Endothelial cell of umbilical vein (primary cell): Measurements from ENCODE around the gene DPF3. TPM values are rescaled to one million over a fixed set of nuclear protein-coding genes. Genes with fewer than 3 reads are reported as not detected.

ENCODE experiments used
- BruUV-seq: library from RNA; stranded (reverse); fragments of 400-500 nt; replicated peaks from 2 replicates; lab custom pipeline; 2021; lab: Mats Ljungman, UMichigan
- CTCF ChIA-PET: fragments of 300-600, 350-600 bp; sonication (Branson Sonifier 250); formaldehyde crosslinking; loops from one replicate; lab custom pipeline; 2021; ENCODE audit warnings: antibody characterized with exemption, inconsistent platforms; lab: Charles Lee
- POLR2A ChIA-PET: fragments of 300-600, 350-600 bp; sonication (Branson Sonifier 250); formaldehyde crosslinking; loops from one replicate; lab custom pipeline; 2021; ENCODE audit warnings: antibody characterized with exemption, inconsistent platforms; lab: Charles Lee
- DNase-seq: peaks from one replicate; pipeline ENCODE4 v3.0.0-alpha.2; 2011; ENCODE audit warnings: low read depth, low spot score
- FAIRE-seq: peaks from 2 replicates; lab custom pipeline; 2011; peaks lifted over from hg19 to GRCh38; lab: Jason Lieb, UNC
- H2AFZ ChIP-seq: 2 replicates; pipeline ENCODE4 v1.6.0; 2012; ENCODE audit warnings: low read depth, low read length, control low read depth, inconsistent platforms
- H3K27ac ChIP-seq: 2 replicates; pipeline ENCODE4 v1.5.1; 2011; ENCODE audit warnings: low read depth, mild to moderate bottlenecking, control low read depth, low read length, moderate library complexity; ENCODE audit not compliant: insufficient read depth
- H3K27me3 ChIP-seq, 2 experiments: 2 replicates each; pipeline versions ENCODE4 v1.6.0 to v1.6.1; 2011; ENCODE audit warnings: low read length in 2 of 2, mixed read lengths in 1 of 2; ENCODE audit not compliant: control insufficient read depth in 2 of 2, insufficient read depth in 2 of 2
- H3K36me3 ChIP-seq, 2 experiments: 2 replicates in 1 of 2; 3 replicates in 1 of 2; pipeline ENCODE4 v1.5.1; 2011; ENCODE audit warnings: low read length in 2 of 2, mild to moderate bottlenecking in 1 of 2, moderate library complexity in 1 of 2; ENCODE audit not compliant: control insufficient read depth in 2 of 2, insufficient read depth in 2 of 2; ENCODE audit errors: extremely low read depth in 1 of 2
- H3K4me1 ChIP-seq: 3 replicates; pipeline ENCODE4 v1.5.1; 2011; ENCODE audit warnings: mild to moderate bottlenecking, low read length; ENCODE audit not compliant: control insufficient read depth, insufficient read depth; ENCODE audit errors: extremely low read depth
- H3K4me2 ChIP-seq: 2 replicates; pipeline ENCODE4 v1.6.1; 2011; ENCODE audit warnings: low read length, control low read depth, mixed read lengths; ENCODE audit not compliant: insufficient read depth
- H3K4me3 ChIP-seq, 3 experiments: fragments of 200-600 bp in 1 of 3; sonication (generic), shearing (Covaris generic) in 1 of 3; replicated peaks in 1 of 3; 2 replicates each; pipeline ENCODE4 v1.5.1; 2011 to 2016; ENCODE audit warnings: control low read depth in 3 of 3, low read length in 3 of 3, mild to moderate bottlenecking in 2 of 3, inconsistent platforms in 1 of 3, low read depth in 1 of 3, moderate library complexity in 1 of 3; ENCODE audit not compliant: insufficient read depth in 1 of 3
- H3K79me2 ChIP-seq: 2 replicates; pipeline ENCODE4 v1.6.0; 2012; ENCODE audit warnings: low read length, inconsistent platforms; ENCODE audit not compliant: control insufficient read depth, insufficient read depth
- H3K9ac ChIP-seq: replicated peaks from 2 replicates; pipeline ENCODE3; 2011; ENCODE audit warnings: low read length, control low read depth; ENCODE audit not compliant: insufficient read depth; ENCODE audit errors: extremely low read depth
- H3K9me1 ChIP-seq: replicated peaks from 3 replicates; pipeline ENCODE4 v1.6.0; 2011; ENCODE audit warnings: mild to moderate bottlenecking, low read length; ENCODE audit not compliant: control insufficient read depth, insufficient read depth; ENCODE audit errors: extremely low read depth
- H3K9me3 ChIP-seq: replicated peaks from 2 replicates; pipeline ENCODE4 v1.5.1; 2012; ENCODE audit warnings: low read length, inconsistent platforms; ENCODE audit not compliant: control insufficient read depth, insufficient read depth
- H4K20me1 ChIP-seq: replicated peaks from 2 replicates; pipeline ENCODE3; 2011; ENCODE audit warnings: mild to moderate bottlenecking, low read length; ENCODE audit not compliant: control insufficient read depth, insufficient read depth; ENCODE audit errors: extremely low read depth
- CTCF ChIP-seq, 2 donors: IDR thresholded peaks; 1 replicate in 1 of 2; 2 replicates in 1 of 2; pipeline ENCODE4 v1.5.1; 2011; ENCODE audit warnings: low read length in 2 of 2, mild to moderate bottlenecking in 2 of 2, moderate library complexity in 2 of 2, control low read depth in 1 of 2, inconsistent platforms in 1 of 2, low read depth in 1 of 2; ENCODE audit not compliant: insufficient read depth in 1 of 2; ENCODE audit errors: extremely low read depth in 1 of 2
- EZH2 ChIP-seq: IDR thresholded peaks from 2 replicates; pipeline ENCODE4 v1.6.1; 2012; ENCODE audit warnings: borderline replicate concordance, low read depth, mild to moderate bottlenecking, moderate library complexity, low read length, inconsistent platforms; ENCODE audit not compliant: severe bottlenecking
- FOS ChIP-seq: IDR thresholded peaks from 2 replicates; pipeline ENCODE4 v1.6.1; 2011; ENCODE audit warnings: mild to moderate bottlenecking, low read length, moderate library complexity, borderline replicate concordance; ENCODE audit not compliant: insufficient read depth
- GATA2 ChIP-seq: IDR thresholded peaks from 2 replicates; pipeline ENCODE4 v1.7.0; 2011; ENCODE audit warnings: low read depth, mild to moderate bottlenecking, moderate library complexity, mixed read lengths, low read length; ENCODE audit not compliant: insufficient read length, insufficient read depth
- JUN ChIP-seq: IDR thresholded peaks from 2 replicates; pipeline ENCODE4 v1.6.1; 2011; ENCODE audit warnings: borderline replicate concordance, low read depth; ENCODE audit not compliant: insufficient read length, insufficient read depth
- MAX ChIP-seq: IDR thresholded peaks from 2 replicates; pipeline ENCODE4 v1.6.1; 2011; ENCODE audit not compliant: insufficient read depth, insufficient read length
- MYC ChIP-seq: IDR thresholded peaks from one replicate; pipeline ENCODE4 v1.6.1; 2011; ENCODE audit warnings: mild to moderate bottlenecking, low read depth, low read length
- POLR2A ChIP-seq: IDR thresholded peaks from 2 replicates; pipeline ENCODE4 v1.6.1; 2012; ENCODE audit warnings: low read depth, mild to moderate bottlenecking, control low read depth, low read length
- POLR2AphosphoS5 ChIP-seq: IDR thresholded peaks from 2 replicates; pipeline ENCODE4 v1.6.1; 2012; ENCODE audit warnings: low read depth, mild to moderate bottlenecking, control low read depth, low read length, moderate library complexity; ENCODE audit not compliant: insufficient read depth
- dilution Hi-C: fragments of 300-500 bp; cut with MboI; formaldehyde crosslinking; loops from one replicate; pipeline ENCODE4 v1.15.0; 2019; ENCODE audit warnings: low sequenced_read_pairs; ENCODE audit not compliant: extremely low pct_ligation_motif_present
- intact Hi-C: fragments of 100-400 bp; cut with micrococcal nuclease; formaldehyde crosslinking; loops from one replicate; pipeline ENCODE4 v1.10.0; 2022
- polyA plus RNA-seq, 4 experiments: library from polyadenylated mRNA; depleted of rRNA in 3 of 4; stranded (reverse) in 3 of 4; unstranded in 1 of 4; fragments of >200 nt; gene quantifications; 2 replicates each; pipeline versions ENCODE4 v1.2.1 to v1.2.3, GENCODE V29; 2011 to 2012; ENCODE audit warnings: missing spikeins in 1 of 4
- total RNA-seq: library from RNA; stranded (reverse); gene quantifications from 2 replicates; pipeline ENCODE4 v1.2.3, GENCODE V29; 2021

The DPF3 gene
- total and polyA plus RNA-seq, 2 donors (not counting 3 experiments of a cell fraction or from before 2014, with no cell fraction given): 2.4 to 3.5 TPM

DNA sequence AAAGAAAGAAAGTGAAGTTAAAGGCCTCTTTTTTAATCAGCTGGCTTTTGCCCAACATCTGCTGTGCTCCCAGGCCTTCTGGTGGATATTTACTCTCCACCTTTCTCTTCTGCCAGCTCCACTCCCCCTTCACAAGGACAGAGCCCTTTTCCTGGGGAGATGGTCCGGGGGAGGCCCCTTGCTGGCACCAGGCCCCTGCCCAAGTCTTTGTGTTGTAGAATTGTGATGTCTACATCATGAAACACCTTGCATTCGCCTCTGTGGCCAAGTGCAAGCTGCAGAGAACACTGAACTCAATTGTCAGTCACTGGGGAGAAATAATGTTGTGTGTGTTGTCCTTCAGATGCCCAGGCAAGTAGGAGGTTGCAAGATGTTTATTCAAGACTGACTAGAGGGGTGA lies 150.3 kb downstream of the DPF3 start:
- H3K9me3 ChIP-seq: no peaks in the 10 kb centered on the region
- no peak overlapping the region for H2AFZ ChIP-seq
- no TSS peak for BruUV-seq
- intact Hi-C loops: no loop called here
- H3K27ac ChIP-seq: no peak overlapping the region
- DNase-seq: no peak
- TF ChIP-seq GATA2 (no peak), EZH2 (no peak), JUN (no peak), POLR2AphosphoS5 (no peak), MAX (no peak), CTCF (IDR thresholded peaks at IDR 0.05; ENCODE audit: extremely low read depth in 1 of 2, insufficient read depth in 1 of 2, low read depth in 1 of 2, low read length in 2 of 2) (no peak), POLR2A (no peak), MYC (no peak), FOS (no peak)
- H3K79me2 ChIP-seq: no peaks in the 10 kb centered on the region
- CTCF ChIA-PET: interaction anchor here (0.7 to 2.1 kb wide), 3 partner anchors 10 to 23 kb away, joined by 3 to 4 read pairs (median 4); no protein-coding TSS in a partner anchor
- peaks cover 11% of the 10 kb centered on the region for H3K4me1 ChIP-seq
- no peak overlapping the region for H3K4me2 ChIP-seq
- H3K9ac ChIP-seq: no peak overlapping the region
- no peaks in the 10 kb centered on the region for H4K20me1 ChIP-seq
- H3K9me1 ChIP-seq: no peaks in the 10 kb centered on the region
- H3K4me3 ChIP-seq: no peak overlapping the region
- no peak for FAIRE-seq
- POLR2A ChIA-PET: no interaction called here
- no peaks in the 10 kb centered on the region for H3K36me3 ChIP-seq
- dilution Hi-C loops: no loop called here
- no peaks in the 10 kb centered on the region for H3K27me3 ChIP-seq
